ENCODE data around the gene SFTA2. TPM values are rescaled to one million over a fixed set of nuclear protein-coding genes. Genes with fewer than 3 reads are reported as not detected.

Gene SFTA2
- total RNA-seq, 2 donors from 2014 or later, result not detected

DNA sequence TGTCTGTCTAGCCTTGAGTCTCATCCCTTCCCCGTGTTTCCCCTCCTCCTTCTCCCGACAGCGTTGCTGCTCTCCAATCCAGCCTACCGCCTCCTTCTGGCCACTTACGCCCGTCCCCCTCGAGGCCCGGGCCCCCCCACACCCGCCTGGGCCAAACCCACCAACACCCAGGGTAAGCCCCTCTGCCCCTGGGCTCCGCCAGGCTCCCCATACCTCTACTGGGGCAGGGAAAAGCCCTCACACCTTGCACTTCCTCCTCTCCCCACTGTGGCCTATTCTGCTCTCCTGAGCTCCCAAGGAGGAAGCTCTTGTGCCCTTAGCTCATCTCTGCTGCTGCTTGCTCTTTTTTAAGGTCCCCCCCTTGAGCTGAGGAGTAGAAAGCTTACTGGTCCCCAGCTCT is 36.6 kb downstream of the SFTA2 start:
- peak overlapping the region; percentile 38 for H3K27ac ChIP-seq (ENCODE audit: low read depth, low read length)
- H3K9me3 Mint-ChIP-seq, result no peaks in the 10 kb centered on the region
- H3K36me3 Mint-ChIP-seq (ENCODE audit: low read depth), result peaks cover 61% of the 10 kb centered on the region
- TF ChIP-seq, protein P1, sequence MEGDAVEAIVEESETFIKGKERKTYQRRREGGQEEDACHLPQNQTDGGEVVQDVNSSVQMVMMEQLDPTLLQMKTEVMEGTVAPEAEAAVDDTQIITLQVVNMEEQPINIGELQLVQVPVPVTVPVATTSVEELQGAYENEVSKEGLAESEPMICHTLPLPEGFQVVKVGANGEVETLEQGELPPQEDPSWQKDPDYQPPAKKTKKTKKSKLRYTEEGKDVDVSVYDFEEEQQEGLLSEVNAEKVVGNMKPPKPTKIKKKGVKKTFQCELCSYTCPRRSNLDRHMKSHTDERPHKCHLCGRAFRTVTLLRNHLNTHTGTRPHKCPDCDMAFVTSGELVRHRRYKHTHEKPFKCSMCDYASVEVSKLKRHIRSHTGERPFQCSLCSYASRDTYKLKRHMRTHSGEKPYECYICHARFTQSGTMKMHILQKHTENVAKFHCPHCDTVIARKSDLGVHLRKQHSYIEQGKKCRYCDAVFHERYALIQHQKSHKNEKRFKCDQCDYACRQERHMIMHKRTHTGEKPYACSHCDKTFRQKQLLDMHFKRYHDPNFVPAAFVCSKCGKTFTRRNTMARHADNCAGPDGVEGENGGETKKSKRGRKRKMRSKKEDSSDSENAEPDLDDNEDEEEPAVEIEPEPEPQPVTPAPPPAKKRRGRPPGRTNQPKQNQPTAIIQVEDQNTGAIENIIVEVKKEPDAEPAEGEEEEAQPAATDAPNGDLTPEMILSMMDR (conservative IDR thresholded peaks at IDR 0.05), result no peak
- H3K4me3 ChIP-seq (ENCODE audit: low read length), result no peak overlapping the region
- peaks cover 47% of the 10 kb centered on the region for H3K36me3 ChIP-seq (ENCODE audit: control insufficient read depth, insufficient read depth, low read length)
- no peak overlapping the region for H3K27ac Mint-ChIP-seq
- H3K9ac ChIP-seq (ENCODE audit: extremely low read depth, low read length, poor library complexity, severe bottlenecking), result no peak overlapping the region
- no peaks in the 10 kb centered on the region for H3K4me1 ChIP-seq (ENCODE audit: control insufficient read depth, insufficient read depth, low read length)
- no peak overlapping the region for H3K4me3 Mint-ChIP-seq
- WGBS, 2 experiments (ENCODE audit: insufficient coverage in 1 of 2, insufficient read length in 1 of 2), result 90 to 93% methylated on average over 8 to 10 of the region's 10 CpGs
- H3K27me3 ChIP-seq (ENCODE audit: control insufficient read depth, insufficient read depth, low read length, poor library complexity, severe bottlenecking), result no peaks in the 10 kb centered on the region
- no peaks in the 10 kb centered on the region for H3K9me3 ChIP-seq (ENCODE audit: control insufficient read depth, low read length)
- H3K4me1 Mint-ChIP-seq, result peaks cover 3% of the 10 kb centered on the region
- DNase-seq, result no peak
- no peaks in the 10 kb centered on the region for H3K27me3 Mint-ChIP-seq (ENCODE audit: insufficient read depth)

DNA sequence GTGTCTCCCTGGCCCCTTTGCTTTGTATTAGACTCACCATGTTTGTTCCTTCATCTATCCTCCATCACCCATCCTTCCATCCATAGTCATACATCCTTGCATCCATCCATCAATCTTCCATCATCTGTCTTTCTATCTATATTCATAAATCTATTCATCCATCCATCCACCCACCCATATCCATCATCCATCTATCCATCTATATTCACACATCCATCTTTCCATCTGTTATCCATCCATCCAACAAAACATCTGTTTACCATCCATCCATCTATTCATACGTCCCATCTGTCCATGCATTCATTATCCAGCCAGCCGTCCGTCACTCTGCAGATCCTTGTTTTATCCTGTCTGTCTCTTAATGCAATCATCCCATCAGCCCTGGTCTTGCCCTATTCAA is 37.0 kb downstream of the SFTA2 start:
- TF ChIP-seq, protein P1 (conservative IDR thresholded peaks at IDR 0.05), result no peak
- no peaks in the 10 kb centered on the region for H3K27me3 Mint-ChIP-seq (ENCODE audit: insufficient read depth)
- peaks cover 3% of the 10 kb centered on the region for H3K4me1 Mint-ChIP-seq
- no peak overlapping the region for H3K27ac Mint-ChIP-seq
- peaks cover 63% of the 10 kb centered on the region for H3K36me3 Mint-ChIP-seq (ENCODE audit: low read depth)
- H3K36me3 ChIP-seq (ENCODE audit: control insufficient read depth, insufficient read depth, low read length), result peaks cover 47% of the 10 kb centered on the region
- no peaks in the 10 kb centered on the region for H3K9me3 ChIP-seq (ENCODE audit: control insufficient read depth, low read length)
- WGBS, 2 experiments (ENCODE audit: insufficient coverage in 1 of 2, insufficient read length in 1 of 2), result 89 to 93% methylated on average over 3 of the region's 3 CpGs
- H3K4me1 ChIP-seq (ENCODE audit: control insufficient read depth, insufficient read depth, low read length), result no peaks in the 10 kb centered on the region
- H3K4me3 ChIP-seq (ENCODE audit: low read length), result no peak overlapping the region
- no peak overlapping the region for H3K4me3 Mint-ChIP-seq
- H3K27ac ChIP-seq (ENCODE audit: low read depth, low read length), result no peak overlapping the region
- no peaks in the 10 kb centered on the region for H3K9me3 Mint-ChIP-seq
- no peak overlapping the region for H3K9ac ChIP-seq (ENCODE audit: extremely low read depth, low read length, poor library complexity, severe bottlenecking)
- no peak for DNase-seq
- no peaks in the 10 kb centered on the region for H3K27me3 ChIP-seq (ENCODE audit: control insufficient read depth, insufficient read depth, low read length, poor library complexity, severe bottlenecking)

DNA sequence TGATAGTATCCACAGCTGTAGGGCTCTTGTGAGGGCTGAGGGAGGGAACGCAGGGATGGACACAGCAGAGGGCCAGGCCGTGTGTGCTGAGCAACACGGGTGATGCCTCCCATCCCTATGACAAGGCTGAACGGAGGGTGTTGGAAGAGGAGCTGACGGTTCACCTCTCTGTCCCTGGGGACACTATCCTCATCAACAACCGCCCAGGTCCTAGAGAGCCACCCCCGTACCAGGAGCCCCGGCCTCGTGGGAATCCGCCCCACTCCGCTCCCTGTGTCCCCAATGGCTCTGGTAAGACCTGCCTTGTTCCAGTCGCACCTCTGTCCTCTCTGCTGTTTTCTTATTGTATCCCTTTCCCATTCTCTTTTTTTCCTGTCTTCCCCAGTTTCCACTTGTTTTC is 37.6 kb downstream of the SFTA2 start:
- Mint-ChIP-seq H3K9me3 (no peaks in the 10 kb centered on the region), H3K27me3 (ENCODE audit: insufficient read depth) (no peaks in the 10 kb centered on the region), H3K4me1 (peaks cover 3% of the 10 kb centered on the region), H3K4me3 (no peak overlapping the region), H3K27ac (no peak overlapping the region), H3K36me3 (ENCODE audit: low read depth) (peaks cover 63% of the 10 kb centered on the region)
- WGBS, 2 experiments (ENCODE audit: insufficient coverage in 1 of 2, insufficient read length in 1 of 2), result 93 to 94% methylated on average over 6 to 12 of the region's 12 CpGs
- Histone ChIP-seq H3K27ac (ENCODE audit: low read depth, low read length) (no peak overlapping the region), H3K9me3 (ENCODE audit: control insufficient read depth, low read length) (no peaks in the 10 kb centered on the region), H3K27me3 (ENCODE audit: control insufficient read depth, insufficient read depth, low read length, poor library complexity, severe bottlenecking) (no peaks in the 10 kb centered on the region), H3K4me1 (ENCODE audit: control insufficient read depth, insufficient read depth, low read length) (no peaks in the 10 kb centered on the region), H3K4me3 (ENCODE audit: low read length) (no peak overlapping the region), H3K9ac (ENCODE audit: extremely low read depth, low read length, poor library complexity, severe bottlenecking) (no peak overlapping the region), H3K36me3 (ENCODE audit: control insufficient read depth, insufficient read depth, low read length) (peaks cover 44% of the 10 kb centered on the region)
- TF ChIP-seq, protein P1 (conservative IDR thresholded peaks at IDR 0.05), result no peak
- DNase-seq, result no peak

Data from endodermal cell (in vitro differentiated cells).